HepG2 (cell line): ENCODE data around the gene SERTAD2. TPM values are rescaled to one million over a fixed set of nuclear protein-coding genes. Genes with fewer than 3 reads are reported as not detected.

Experiments used
- CBX1 ChIP-seq: IDR thresholded peaks from one replicate; pipeline ENCODE4 v1.6.1; 2016; ENCODE audit warnings: antibody characterized with exemption, low read depth
- JUNB ChIP-seq: sonication (generic); formaldehyde crosslinking; IDR thresholded peaks from 2 replicates; pipeline ENCODE4 v1.8.0; 2022; ENCODE audit warnings: missing genetic modification reagents, mild to moderate bottlenecking, borderline replicate concordance
- NCOA5 ChIP-seq: sonication (generic); formaldehyde crosslinking; IDR thresholded peaks from 2 replicates; pipeline ENCODE4 v1.4.0; 2020; ENCODE audit warnings: missing genetic modification reagents
- POGK ChIP-seq: sonication (generic); formaldehyde crosslinking; conservative IDR thresholded peaks from 2 replicates; pipeline ENCODE4 v1.8.0; 2022; ENCODE audit warnings: mild to moderate bottlenecking, moderate library complexity, missing genetic modification reagents
- POLR2A ChIP-seq, 2 experiments: IDR thresholded peaks; 2 replicates each; pipeline ENCODE4 v1.6.1; 2011; ENCODE audit warnings: low read depth in 2 of 2, low read length in 2 of 2, mild to moderate bottlenecking in 1 of 2, moderate library complexity in 1 of 2; ENCODE audit not compliant: insufficient read depth in 1 of 2
- RAD51 ChIP-seq: fragments of 450-650 bp; IDR thresholded peaks from 2 replicates; pipeline ENCODE4 v1.6.1; 2016; ENCODE audit warnings: borderline replicate concordance
- RELA ChIP-seq: sonication (generic); formaldehyde crosslinking; IDR thresholded peaks from 2 replicates; pipeline ENCODE4 v1.4.0; 2020; ENCODE audit warnings: missing genetic modification reagents
- RNF219 ChIP-seq: sonication (generic); formaldehyde crosslinking; IDR thresholded peaks from 2 replicates; pipeline ENCODE4 v1.5.0; 2020; ENCODE audit warnings: mild to moderate bottlenecking, missing genetic modification reagents
- SMARCC2 ChIP-seq: fragments of 450-650 bp; IDR thresholded peaks from 2 replicates; pipeline ENCODE4 v1.6.1; 2017; ENCODE audit warnings: antibody characterized with exemption, mild to moderate bottlenecking
- SP1 ChIP-seq, 2 experiments: fragments of 450-650 bp in 1 of 2; sonication (generic) in 1 of 2; formaldehyde crosslinking in 1 of 2; IDR thresholded peaks; 2 replicates each; pipeline versions ENCODE4 v1.4.0 to v1.6.1; 2016 to 2020; ENCODE audit warnings: missing genetic modification reagents in 1 of 2
- SRSF9 ChIP-seq: fragments of 200-400 bp; formaldehyde crosslinking; IDR thresholded peaks from 2 replicates; pipeline ENCODE4 v1.6.1; 2018; ENCODE audit warnings: borderline replicate concordance, mild to moderate bottlenecking, low read depth, low read length; ENCODE audit not compliant: insufficient read depth, poor library complexity, severe bottlenecking
- TEAD3 ChIP-seq: optimal IDR thresholded peaks from 2 replicates; pipeline ENCODE3; 2016; ENCODE audit warnings: borderline replicate concordance
- XBP1 ChIP-seq: sonication (generic); formaldehyde crosslinking; IDR thresholded peaks from 2 replicates; pipeline ENCODE4 v1.5.0; 2020; ENCODE audit warnings: missing genetic modification reagents
- ZBTB37 ChIP-seq: sonication (generic); formaldehyde crosslinking; IDR thresholded peaks from 2 replicates; pipeline ENCODE4 v1.4.0; 2020; ENCODE audit warnings: mild to moderate bottlenecking, missing genetic modification reagents
- ZKSCAN8 ChIP-seq: IDR thresholded peaks from 2 replicates; pipeline ENCODE4 v1.6.1; 2016; ENCODE audit warnings: borderline replicate concordance, missing genetic modification reagents, missing compliant biosample characterization
- ZNF737 ChIP-seq: sonication (generic); formaldehyde crosslinking; IDR thresholded peaks from 2 replicates; pipeline ENCODE4 v1.5.0; 2020; ENCODE audit warnings: missing genetic modification reagents, mild to moderate bottlenecking, borderline replicate concordance
- ZNF766 ChIP-seq: sonication (generic); formaldehyde crosslinking; IDR thresholded peaks from 2 replicates; pipeline ENCODE4 v1.5.0; 2020; ENCODE audit warnings: missing genetic modification reagents, borderline replicate concordance
- ZNF768 ChIP-seq: sonication (generic); formaldehyde crosslinking; IDR thresholded peaks from 2 replicates; pipeline ENCODE4 v1.4.0; 2020; ENCODE audit warnings: missing genetic modification reagents
- ZNF788 ChIP-seq: sonication (generic); formaldehyde crosslinking; IDR thresholded peaks from 2 replicates; pipeline ENCODE4 v1.5.0; 2020; ENCODE audit warnings: mild to moderate bottlenecking, missing genetic modification reagents, borderline replicate concordance
- ZSCAN9 ChIP-seq: IDR thresholded peaks from 2 replicates; pipeline ENCODE4 v1.6.1; 2016; ENCODE audit warnings: borderline replicate concordance
- polyA plus RNA-seq, 8 experiments: library from polyadenylated mRNA; depleted of rRNA in 3 of 8; stranded (reverse) in 7 of 8; unstranded in 1 of 8; fragments of >200 nt; fragmentation: Illumina TruSeq in 4 of 8; extraction: Trizol in 4 of 8; gene quantifications; 2 replicates each; pipeline versions ENCODE4 v1.2.1 to v1.2.3, GENCODE V29; 2011 to 2016; ENCODE audit warnings: low read depth in 4 of 8, missing spikeins in 1 of 8, mixed read lengths in 1 of 8; ENCODE audit not compliant: insufficient read depth in 1 of 8
- total RNA-seq, 5 experiments: library from RNA; depleted of rRNA; stranded (reverse); fragments of >200 nt; fragmentation: Illumina TruSeq; extraction: Trizol; gene quantifications; 2 replicates each; pipeline ENCODE4 v1.2.3, GENCODE V29; 2016; ENCODE audit warnings: low read depth in 1 of 5
- TF ChIP-seq, protein P1 (sequence below): IDR thresholded peaks from 2 replicates; pipeline ENCODE4 v1.6.1; 2016; ENCODE audit warnings: low read depth, control low read depth
- TF ChIP-seq, protein P2 (sequence below): sonication (generic); formaldehyde crosslinking; IDR thresholded peaks from 2 replicates; pipeline ENCODE4 v1.5.0; 2020; ENCODE audit warnings: missing genetic modification reagents

The SERTAD2 gene
- total and polyA plus RNA-seq, 2 of the 13 experiments (the other 11 are each of a cell fraction or from before 2014, with no cell fraction given): 6.7 to 22.6 TPM

GRCh38 chr2:64652231-64653108 lies 1.2 kb downstream of the SERTAD2 start (continued):
- no peak for TF ChIP-seq JUNB (CRISPR knock-in tag)
- no peak for TF ChIP-seq SRSF9
- TF ChIP-seq SP1 (IDR thresholded peaks at IDR 0.05): no peak
- TF ChIP-seq SP1 (CRISPR knock-in tag; IDR thresholded peaks at IDR 0.05): no peak
- TF ChIP-seq, protein P1, sequence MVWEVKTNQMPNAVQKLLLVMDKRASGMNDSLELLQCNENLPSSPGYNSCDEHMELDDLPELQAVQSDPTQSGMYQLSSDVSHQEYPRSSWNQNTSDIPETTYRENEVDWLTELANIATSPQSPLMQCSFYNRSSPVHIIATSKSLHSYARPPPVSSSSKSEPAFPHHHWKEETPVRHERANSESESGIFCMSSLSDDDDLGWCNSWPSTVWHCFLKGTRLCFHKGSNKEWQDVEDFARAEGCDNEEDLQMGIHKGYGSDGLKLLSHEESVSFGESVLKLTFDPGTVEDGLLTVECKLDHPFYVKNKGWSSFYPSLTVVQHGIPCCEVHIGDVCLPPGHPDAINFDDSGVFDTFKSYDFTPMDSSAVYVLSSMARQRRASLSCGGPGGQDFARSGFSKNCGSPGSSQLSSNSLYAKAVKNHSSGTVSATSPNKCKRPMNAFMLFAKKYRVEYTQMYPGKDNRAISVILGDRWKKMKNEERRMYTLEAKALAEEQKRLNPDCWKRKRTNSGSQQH: no peak
- no peak for TF ChIP-seq NCOA5 (CRISPR knock-in tag)
- TF ChIP-seq SMARCC2: no peak
- peak; percentile 51; the same call in 1 of the 2 replicates for TF ChIP-seq ZSCAN9
- 0 out of 2 replicates have a peak, but pooled peaks have one; percentile 43 for TF ChIP-seq POGK
- no peak for TF ChIP-seq RNF219 (CRISPR knock-in tag)
- no peak for TF ChIP-seq XBP1 (CRISPR knock-in tag)
- no peak for TF ChIP-seq CBX1
- TF ChIP-seq ZKSCAN8: no peak
- TF ChIP-seq, protein P2, sequence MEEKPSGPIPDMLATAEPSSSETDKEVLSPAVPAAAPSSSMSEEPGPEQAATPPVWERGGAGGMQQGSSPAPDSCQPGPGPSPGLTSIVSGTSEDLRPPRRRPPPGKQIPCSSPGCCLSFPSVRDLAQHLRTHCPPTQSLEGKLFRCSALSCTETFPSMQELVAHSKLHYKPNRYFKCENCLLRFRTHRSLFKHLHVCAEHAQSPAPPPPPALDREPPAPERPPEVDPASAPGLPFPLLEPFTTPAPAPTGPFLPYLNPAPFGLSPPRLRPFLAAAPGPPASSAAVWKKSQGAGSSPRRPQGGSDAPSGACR (CRISPR knock-in tag): no peak
- TF ChIP-seq ZNF788 (CRISPR knock-in tag): no peak; the same call in 1 of the 2 replicates
- TF ChIP-seq ZNF737 (CRISPR knock-in tag): no peak
- no peak for TF ChIP-seq ZNF766 (CRISPR knock-in tag)
- TF ChIP-seq RELA: no peak
- no peak; the same call in 1 of the 2 replicates for TF ChIP-seq RAD51
- no peak for TF ChIP-seq ZBTB37 (CRISPR knock-in tag)
- TF ChIP-seq POLR2A (IDR thresholded peaks at IDR 0.05; ENCODE audit: insufficient read depth in 1 of 2, low read depth in 2 of 2, low read length in 2 of 2): no peak; a peak in 1 of 4 replicates
- no peak for TF ChIP-seq ZNF768 (CRISPR knock-in tag)
- no peak for TF ChIP-seq TEAD3 (CRISPR knock-in tag)
